Thoracic aorta (tissue), 2 donors: Measurements from ENCODE around the gene NELFCD. TPM values are rescaled to one million over a fixed set of nuclear protein-coding genes. Genes with fewer than 3 reads are reported as not detected.

Experiments used
- ATAC-seq: fragments of 150-250 bp; one replicate; pipeline ENCODE4 v1.8.0; 2017; ENCODE audit warnings: low read depth; ENCODE audit not compliant: insufficient number of reproducible peaks, low FRiP score
- DNase-seq: peaks from one replicate; pipeline ENCODE4 v3.0.0-alpha.2; 2020; ENCODE audit warnings: low spot score
- H3K27ac ChIP-seq, 2 donors: fragments of 200-600 bp; sonication (generic); 1 replicate in 1 of 2; 2 replicates in 1 of 2; pipeline ENCODE4 v1.5.1; 2016; ENCODE audit warnings: mild to moderate bottlenecking in 2 of 2, moderate library complexity in 2 of 2
- H3K27me3 ChIP-seq: fragments of 200-600 bp; sonication (generic); replicated peaks from 2 replicates; pipeline ENCODE4 v1.6.0; 2016; ENCODE audit warnings: mild to moderate bottlenecking; ENCODE audit not compliant: insufficient read depth
- H3K36me3 ChIP-seq: fragments of 200-600 bp; sonication (generic); one replicate; pipeline ENCODE4 v1.5.1; 2016
- H3K4me1 ChIP-seq, 2 donors: fragments of 200-600 bp; sonication (generic); 1 replicate in 1 of 2; 2 replicates in 1 of 2; pipeline versions ENCODE4 v1.5.1 to v1.6.0; 2016; ENCODE audit warnings: low read depth in 2 of 2, mild to moderate bottlenecking in 1 of 2; ENCODE audit not compliant: control insufficient read depth in 1 of 2
- H3K4me3 ChIP-seq: fragments of 200-600 bp; sonication (generic); 2 replicates; pipeline ENCODE4 v1.5.1; 2016; ENCODE audit warnings: mild to moderate bottlenecking
- H3K9me3 ChIP-seq: fragments of 200-600 bp; sonication (generic); 2 replicates; pipeline ENCODE4 v1.5.1; 2016
- CTCF ChIP-seq: fragments of 200-600 bp; sonication (generic); IDR thresholded peaks from one replicate; pipeline ENCODE4 v1.5.1; 2019; ENCODE audit warnings: antibody characterized with exemption
- total RNA-seq, 2 donors: library from RNA; depleted of rRNA; stranded (reverse); fragments of >200 nt; gene quantifications; one replicate each; pipeline versions ENCODE4 v1.1.0 to v1.2.3, GENCODE V29; 2016

Gene NELFCD
- total RNA-seq, 2 donors from 2014 or later, result 50.9 to 52.6 TPM

GRCh38 chr20:59000326-59000725, 19.3 kb downstream of the NELFCD start:
- no peaks in the 10 kb centered on the region for H3K9me3 ChIP-seq
- H3K27ac ChIP-seq, result no peak overlapping the region
- ATAC-seq (no peak), DNase-seq (no peak)
- no peak overlapping the region for H3K4me3 ChIP-seq
- peaks cover 34% of the 10 kb centered on the region for H3K36me3 ChIP-seq
- no peaks in the 10 kb centered on the region for H3K27me3 ChIP-seq
- TF ChIP-seq CTCF, result no peak
- peaks cover 13 to 21% of the 10 kb centered on the region in 2 donors for H3K4me1 ChIP-seq

GRCh38 chr20:59001068-59001448, 20.0 kb downstream of the NELFCD start:
- DNase-seq (no peak), ATAC-seq (no peak)
- no peaks in the 10 kb centered on the region for H3K9me3 ChIP-seq
- H3K27ac ChIP-seq, result no peak overlapping the region
- H3K4me3 ChIP-seq, result no peak overlapping the region
- peaks cover 20 to 28% of the 10 kb centered on the region in 2 donors for H3K4me1 ChIP-seq
- H3K27me3 ChIP-seq, result no peaks in the 10 kb centered on the region
- no peak for TF ChIP-seq CTCF
- peaks cover 34% of the 10 kb centered on the region for H3K36me3 ChIP-seq

DNA sequence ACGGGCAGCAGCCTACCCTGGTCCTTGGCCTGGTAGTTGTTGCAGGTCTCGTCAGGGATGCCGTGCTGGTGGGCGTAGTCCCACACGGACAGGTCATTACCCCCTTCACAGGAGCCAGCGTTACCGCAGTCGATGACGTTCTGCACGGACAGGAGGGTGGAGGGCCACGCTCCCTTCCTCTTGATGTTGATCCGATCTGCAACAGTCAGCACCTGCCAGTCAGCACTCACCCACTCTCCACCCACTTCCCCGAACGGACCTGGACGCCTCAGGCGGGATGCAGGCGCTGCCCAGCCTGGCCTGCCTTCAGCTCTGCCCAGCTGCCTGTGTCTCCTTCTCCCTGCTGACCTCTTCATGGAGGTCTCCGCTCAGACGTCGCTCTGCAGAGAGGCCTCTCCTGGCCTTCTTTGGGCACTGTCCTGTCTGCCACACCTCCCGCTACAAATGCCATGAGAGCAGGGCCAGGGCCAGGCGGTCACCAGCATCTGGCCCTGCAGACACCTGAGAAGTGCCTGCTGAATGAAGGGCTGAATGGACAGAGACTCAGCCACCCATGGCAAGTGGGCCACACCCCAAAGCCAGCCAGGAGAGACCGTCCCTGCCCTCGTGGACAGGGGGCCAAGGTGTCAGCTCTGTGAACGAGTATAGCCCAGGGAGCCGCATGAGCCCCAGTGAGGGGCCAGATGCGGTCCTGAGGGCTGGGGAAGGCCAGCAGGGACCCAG, 20.6 kb downstream of the NELFCD start:
- Histone ChIP-seq H3K9me3 (no peaks in the 10 kb centered on the region), H3K27ac (no peak overlapping the region), H3K4me3 (no peak overlapping the region), H3K36me3 (peaks cover 33% of the 10 kb centered on the region), H3K4me1 (peaks cover 20 to 33% of the 10 kb centered on the region in 2 donors), H3K27me3 (no peaks in the 10 kb centered on the region)
- no peak for TF ChIP-seq CTCF
- ATAC-seq (no peak), DNase-seq (no peak)

- peaks cover 20 to 34% of the 10 kb centered on the region in 2 donors for H3K4me1 ChIP-seq
- no peaks in the 10 kb centered on the region for H3K27me3 ChIP-seq
- no peak for TF ChIP-seq CTCF
- no peak overlapping the region for H3K4me3 ChIP-seq
- no peak for ATAC-seq
- H3K36me3 ChIP-seq, result peaks cover 26% of the 10 kb centered on the region
- no peak overlapping the region for H3K27ac ChIP-seq
- DNase-seq, result no peak
- H3K9me3 ChIP-seq, result no peaks in the 10 kb centered on the region
These were observed 21.3 kb downstream of the NELFCD start for GRCh38 chr20:59002388-59002787.

- Histone ChIP-seq H3K4me1 (peaks cover 20 to 40% of the 10 kb centered on the region in 2 donors), H3K27ac (peak overlapping the region; percentile 11 to 41), H3K36me3 (peaks cover 21% of the 10 kb centered on the region), H3K4me3 (no peak overlapping the region), H3K9me3 (no peaks in the 10 kb centered on the region), H3K27me3 (no peaks in the 10 kb centered on the region)
- DNase-seq (no peak), ATAC-seq (no peak)
- no peak for TF ChIP-seq CTCF
These were observed 21.9 kb downstream of the NELFCD start for GRCh38 chr20:59002874-59003399.
